Measurements from ENCODE around the gene ZSWIM6. TPM values are rescaled to one million over a fixed set of nuclear protein-coding genes. Genes with fewer than 3 reads are reported as not detected.

Gene ZSWIM6
- polyA plus RNA-seq, 1 of the 3 experiments (the other 2 are of a cell fraction), result 7.4 TPM

DNA sequence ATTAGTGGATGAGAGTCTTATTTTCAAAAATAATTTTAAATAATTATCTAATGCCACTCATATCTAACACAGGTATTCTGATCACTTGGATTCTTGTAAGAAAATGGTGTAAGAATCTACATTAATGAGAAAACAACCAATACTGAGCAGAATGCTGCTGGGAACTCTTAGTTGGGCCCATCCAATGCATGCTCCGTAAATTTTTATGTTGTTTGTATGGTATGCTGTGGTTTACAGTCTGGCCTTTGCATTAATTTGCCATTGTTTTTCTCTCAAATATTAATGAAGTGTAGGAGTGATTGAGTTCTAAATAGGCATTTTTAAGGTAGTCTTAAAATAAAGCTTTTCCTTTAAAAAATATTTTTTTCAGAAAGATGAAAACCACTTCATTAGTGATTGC, 133.4 kb downstream of the ZSWIM6 start:
- no peak overlapping the region for H3K4me2 ChIP-seq
- ChIA-PET CTCF (interaction anchor here (1.6 kb wide), 1 partner anchor 14 kb away, joined by 7 read pairs; no protein-coding TSS in a partner anchor), POLR2A (no interaction called here)

DNA sequence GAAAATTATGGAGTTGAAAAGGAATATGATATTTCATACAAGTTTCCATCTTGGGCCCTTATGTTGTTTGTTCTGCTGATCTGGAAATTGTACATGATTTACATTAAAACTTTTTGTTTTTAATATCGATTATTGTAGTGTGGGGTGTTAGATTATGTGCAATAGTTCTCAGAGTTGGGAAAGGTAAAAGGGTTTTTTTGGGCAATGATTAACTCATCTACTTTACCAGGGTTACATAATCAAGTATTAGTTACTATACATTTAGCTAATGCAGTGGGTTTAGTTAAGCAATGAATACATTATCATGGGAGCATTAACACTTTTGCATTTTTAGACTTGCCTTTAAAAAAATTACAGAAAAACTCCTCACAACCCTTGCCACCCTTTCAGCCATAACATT, 134.0 kb downstream of the ZSWIM6 start:
- H3K36me3 ChIP-seq (replicated peaks in 1 of 2; ENCODE audit: control insufficient read depth in 1 of 2, insufficient read depth in 2 of 2, low read length in 1 of 2), result peaks cover 0 to 9% of the 10 kb centered on the region in 2 experiments
- CTCF ChIA-PET, result interaction anchor here (0.6 to 1.6 kb wide), 3 partner anchors 14 to 916 kb away, joined by 3 to 7 read pairs (median 3); no protein-coding TSS in a partner anchor
- H2AFZ ChIP-seq (ENCODE audit: low read depth), result no peak overlapping the region
- H3K4me1 ChIP-seq (ENCODE audit: control insufficient read depth in 1 of 2, insufficient read depth in 2 of 2, low read depth in 1 of 2, low read length in 1 of 2), result peaks cover 8 to 38% of the 10 kb centered on the region in 2 experiments; a peak in 3 of 4 replicates
- 89% methylated on average over 1 of the region's 1 CpG for WGBS (ENCODE audit: low lambda C conversion rate)
- H3K9me2 ChIP-seq, result no peaks in the 10 kb centered on the region
- H3K79me2 ChIP-seq (ENCODE audit: insufficient read depth), result peaks cover 88% of the 10 kb centered on the region
- no peaks in the 10 kb centered on the region for H3K9me3 ChIP-seq
- TF ChIP-seq TAF1 (IDR thresholded peaks at IDR 0.05; ENCODE audit: borderline replicate concordance, low read depth, low read length) (no peak), POLR2AphosphoS5 (IDR thresholded peaks at IDR 0.05; ENCODE audit: low read depth, low read length) (no peak), RFX5 (IDR thresholded peaks at IDR 0.05; ENCODE audit: low read length) (no peak), TCF12 (IDR thresholded peaks at IDR 0.05) (no peak), RXRA (IDR thresholded peaks at IDR 0.05; ENCODE audit: borderline replicate concordance, low read depth) (no peak), YY1 (IDR thresholded peaks at IDR 0.05; ENCODE audit: low read depth) (no peak), GABPA (IDR thresholded peaks at IDR 0.05; ENCODE audit: low read depth) (no peak), GATA2 (CRISPR knock-in tag; IDR thresholded peaks at IDR 0.05) (no peak), ELF1 (IDR thresholded peaks at IDR 0.05) (no peak), MEF2A (IDR thresholded peaks at IDR 0.05; ENCODE audit: borderline replicate concordance, low read depth) (no peak), NRF1 (IDR thresholded peaks at IDR 0.05; ENCODE audit: low read depth, low read length) (no peak), CHD2 (IDR thresholded peaks at IDR 0.05; ENCODE audit: low read length, partially characterized antibody) (no peak), NFIC (IDR thresholded peaks at IDR 0.05; ENCODE audit: borderline replicate concordance) (no peak), TEAD4 (IDR thresholded peaks at IDR 0.05; ENCODE audit: borderline replicate concordance, insufficient read depth) (no peak)
- TF ChIP-seq, protein P1, sequence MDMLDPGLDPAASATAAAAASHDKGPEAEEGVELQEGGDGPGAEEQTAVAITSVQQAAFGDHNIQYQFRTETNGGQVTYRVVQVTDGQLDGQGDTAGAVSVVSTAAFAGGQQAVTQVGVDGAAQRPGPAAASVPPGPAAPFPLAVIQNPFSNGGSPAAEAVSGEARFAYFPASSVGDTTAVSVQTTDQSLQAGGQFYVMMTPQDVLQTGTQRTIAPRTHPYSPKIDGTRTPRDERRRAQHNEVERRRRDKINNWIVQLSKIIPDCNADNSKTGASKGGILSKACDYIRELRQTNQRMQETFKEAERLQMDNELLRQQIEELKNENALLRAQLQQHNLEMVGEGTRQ (IDR thresholded peaks at IDR 0.05; ENCODE audit: borderline replicate concordance, low read depth, low read length), result no peak
- H3F3A ChIP-seq (replicated peaks; ENCODE audit: insufficient read depth), result peaks cover 10% of the 10 kb centered on the region
- H4K20me1 ChIP-seq (ENCODE audit: insufficient read depth), result peaks cover 71% of the 10 kb centered on the region
- H3K4me3 ChIP-seq (ENCODE audit: low read depth in 2 of 2, low read length in 1 of 2), result no peak overlapping the region
- POLR2A ChIA-PET, result no interaction called here
- DNase-seq, result no peak
- H3K27me3 ChIP-seq (ENCODE audit: insufficient read depth), result no peaks in the 10 kb centered on the region
- no peak overlapping the region for H3K4me2 ChIP-seq
- no peak overlapping the region for H3K9ac ChIP-seq
- no peak overlapping the region for H3K27ac ChIP-seq (ENCODE audit: low read depth in 2 of 2, low read length in 1 of 2)

More for the DNA sequence above, 133.4 kb downstream of the ZSWIM6 start:
- peaks cover 0 to 8% of the 10 kb centered on the region in 2 experiments for H3K36me3 ChIP-seq (replicated peaks in 1 of 2; ENCODE audit: control insufficient read depth in 1 of 2, insufficient read depth in 2 of 2, low read length in 1 of 2)
- H3K79me2 ChIP-seq (ENCODE audit: insufficient read depth), result peaks cover 86% of the 10 kb centered on the region
- peaks cover 8 to 41% of the 10 kb centered on the region in 2 experiments; a peak in 3 of 4 replicates for H3K4me1 ChIP-seq (ENCODE audit: control insufficient read depth in 1 of 2, insufficient read depth in 2 of 2, low read depth in 1 of 2, low read length in 1 of 2)
- H4K20me1 ChIP-seq (ENCODE audit: insufficient read depth), result peaks cover 71% of the 10 kb centered on the region
- no peaks in the 10 kb centered on the region for H3K9me3 ChIP-seq
- TF ChIP-seq CHD2 (IDR thresholded peaks at IDR 0.05; ENCODE audit: low read length, partially characterized antibody) (no peak), TAF1 (IDR thresholded peaks at IDR 0.05; ENCODE audit: borderline replicate concordance, low read depth, low read length) (no peak)
- TF ChIP-seq, protein P2, sequence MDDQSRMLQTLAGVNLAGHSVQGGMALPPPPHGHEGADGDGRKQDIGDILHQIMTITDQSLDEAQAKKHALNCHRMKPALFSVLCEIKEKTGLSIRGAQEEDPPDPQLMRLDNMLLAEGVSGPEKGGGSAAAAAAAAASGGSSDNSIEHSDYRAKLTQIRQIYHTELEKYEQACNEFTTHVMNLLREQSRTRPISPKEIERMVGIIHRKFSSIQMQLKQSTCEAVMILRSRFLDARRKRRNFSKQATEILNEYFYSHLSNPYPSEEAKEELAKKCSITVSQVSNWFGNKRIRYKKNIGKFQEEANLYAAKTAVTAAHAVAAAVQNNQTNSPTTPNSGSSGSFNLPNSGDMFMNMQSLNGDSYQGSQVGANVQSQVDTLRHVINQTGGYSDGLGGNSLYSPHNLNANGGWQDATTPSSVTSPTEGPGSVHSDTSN (IDR thresholded peaks at IDR 0.05), result no peak
- DNase-seq, result no peak
- 95% methylated on average over 1 of the region's 1 CpG for WGBS (ENCODE audit: low lambda C conversion rate)
- no peak overlapping the region for H2AFZ ChIP-seq (ENCODE audit: low read depth)
- H3K9ac ChIP-seq, result no peak overlapping the region
- no peak overlapping the region for H3K4me3 ChIP-seq (ENCODE audit: low read depth in 2 of 2, low read length in 1 of 2)
- no peaks in the 10 kb centered on the region for H3K9me2 ChIP-seq
- no peak overlapping the region for H3K27ac ChIP-seq (ENCODE audit: low read depth in 2 of 2, low read length in 1 of 2)
- no peaks in the 10 kb centered on the region for H3K27me3 ChIP-seq (ENCODE audit: insufficient read depth)
- peaks cover 10% of the 10 kb centered on the region for H3F3A ChIP-seq (replicated peaks; ENCODE audit: insufficient read depth)

Data from SK-N-SH (cell line).